ENCODE results near the gene KIRREL1. TPM values are rescaled to one million over a fixed set of nuclear protein-coding genes. Genes with fewer than 3 reads are reported as not detected.
A peak's percentile ranks its signal among the peaks of the same experiment; 100 is the strongest.

The KIRREL1 gene
- total RNA-seq, 1 donor: 174 TPM

DNA sequence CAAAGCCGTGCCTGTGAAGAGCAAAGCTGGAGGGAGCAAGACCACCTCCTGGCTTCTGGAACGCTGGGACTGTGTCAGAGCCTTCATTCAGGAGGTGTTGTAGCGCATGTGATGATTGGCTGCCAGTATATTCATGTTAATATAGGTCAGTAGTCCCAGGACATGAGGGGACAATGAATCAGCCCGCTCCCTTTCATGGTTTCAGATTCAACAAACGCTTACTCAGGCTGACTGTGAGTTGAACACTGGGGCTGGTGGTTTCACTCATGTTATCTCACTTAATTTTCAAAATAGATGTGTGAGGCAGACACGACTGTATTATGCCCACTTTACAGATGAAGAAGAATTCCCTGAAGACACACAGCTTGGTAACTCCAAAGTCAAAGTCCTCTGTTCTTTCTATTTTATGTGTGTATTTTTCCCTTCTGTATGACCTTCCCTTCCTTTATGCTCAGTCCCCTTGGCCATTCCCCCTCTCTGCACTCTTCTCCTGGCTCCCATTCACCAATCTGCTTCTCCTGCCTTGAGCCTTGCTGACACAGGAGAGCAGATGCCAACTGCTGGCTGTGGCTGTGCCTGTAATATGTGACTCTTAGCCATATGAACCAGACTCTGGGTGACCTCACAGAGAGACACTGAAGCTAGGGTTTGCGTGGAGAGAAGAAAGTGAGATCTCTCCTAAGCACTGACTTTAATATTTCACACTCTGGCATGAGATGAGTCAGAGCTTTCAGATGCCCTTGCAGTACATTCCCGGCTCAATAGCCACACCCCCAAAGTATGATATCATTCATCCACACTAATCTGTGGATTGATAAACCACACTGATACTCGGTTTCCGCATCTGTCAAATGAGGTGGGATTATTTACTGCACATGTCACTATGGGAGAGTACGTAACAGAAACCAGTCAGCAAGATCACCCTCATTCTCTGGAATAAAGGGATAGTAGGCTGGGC lies 31.4 kb upstream of the KIRREL1 start:
- peaks cover 12% of the 10 kb centered on the region for H3K4me1 ChIP-seq (ENCODE audit: insufficient read depth, low read length)
- TF ChIP-seq CTCF (IDR thresholded peaks at IDR 0.05; ENCODE audit: extremely low read depth, low read depth, low read length): no peak
- no peaks in the 10 kb centered on the region for H4K20me1 ChIP-seq (ENCODE audit: insufficient read depth, low read length)
- peaks cover 28% of the 10 kb centered on the region for H3K27me3 ChIP-seq (ENCODE audit: insufficient read depth, low read length)
- no peaks in the 10 kb centered on the region for H3K36me3 ChIP-seq (ENCODE audit: insufficient read depth, low read length)
- no peaks in the 10 kb centered on the region for H3K9me3 ChIP-seq (ENCODE audit: low read depth, low read length)
- no peak overlapping the region for H2AFZ ChIP-seq (ENCODE audit: low read length)
- peak overlapping the region; percentile 27 for H3K4me2 ChIP-seq (ENCODE audit: insufficient read depth, low read length)
- peak; percentile 77 for DNase-seq (ENCODE audit: insufficient read length, low spot score, missing footprints)
- peak overlapping the region; percentile 6 for H3K27ac ChIP-seq (ENCODE audit: low read depth, low read length)
- H3K79me2 ChIP-seq (ENCODE audit: insufficient read depth, low read length): no peaks in the 10 kb centered on the region
- no peak overlapping the region for H3K4me3 ChIP-seq (ENCODE audit: insufficient read depth, low read length)

DNA sequence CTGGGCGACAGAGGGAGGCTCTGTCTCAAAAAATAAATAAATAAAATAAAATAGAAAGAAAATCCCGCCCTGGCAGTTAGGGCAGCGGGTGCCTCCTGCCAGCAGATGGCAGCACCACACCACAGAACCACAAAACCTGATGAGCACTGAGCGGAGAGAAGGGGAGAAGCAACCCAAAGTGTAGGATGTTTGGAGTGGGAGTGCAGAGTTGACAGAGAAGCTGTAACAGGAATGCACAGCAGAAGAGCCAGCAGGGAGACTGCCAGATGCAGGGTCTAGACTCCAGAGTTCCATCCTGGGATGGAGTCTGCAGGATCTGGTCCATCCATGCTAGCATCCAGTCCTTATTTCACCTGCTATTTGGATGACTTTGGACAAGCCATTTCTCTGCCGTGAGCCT lies 29.7 kb upstream of the KIRREL1 start:
- Histone ChIP-seq H3K4me1 (ENCODE audit: insufficient read depth, low read length) (peaks cover 21% of the 10 kb centered on the region), H2AFZ (ENCODE audit: low read length) (no peak overlapping the region), H3K4me2 (ENCODE audit: insufficient read depth, low read length) (no peak overlapping the region), H3K27ac (ENCODE audit: low read depth, low read length) (no peak overlapping the region), H4K20me1 (ENCODE audit: insufficient read depth, low read length) (no peaks in the 10 kb centered on the region), H3K27me3 (ENCODE audit: insufficient read depth, low read length) (peaks cover 13% of the 10 kb centered on the region), H3K36me3 (ENCODE audit: insufficient read depth, low read length) (no peaks in the 10 kb centered on the region), H3K79me2 (ENCODE audit: insufficient read depth, low read length) (no peaks in the 10 kb centered on the region), H3K9me3 (ENCODE audit: low read depth, low read length) (no peaks in the 10 kb centered on the region), H3K4me3 (ENCODE audit: insufficient read depth, low read length) (no peak overlapping the region)
- TF ChIP-seq CTCF (IDR thresholded peaks at IDR 0.05; ENCODE audit: extremely low read depth, low read depth, low read length): peak; percentile 88
- DNase-seq (ENCODE audit: insufficient read length, low spot score, missing footprints): no peak

- no peaks in the 10 kb centered on the region for H3K79me2 ChIP-seq (ENCODE audit: insufficient read depth, low read length)
- no peaks in the 10 kb centered on the region for H3K9me3 ChIP-seq (ENCODE audit: low read depth, low read length)
- peaks cover 36% of the 10 kb centered on the region for H3K4me1 ChIP-seq (ENCODE audit: insufficient read depth, low read length)
- H3K36me3 ChIP-seq (ENCODE audit: insufficient read depth, low read length): no peaks in the 10 kb centered on the region
- peaks cover under 1% of the 10 kb centered on the region for H3K27me3 ChIP-seq (ENCODE audit: insufficient read depth, low read length)
- no peak overlapping the region for H3K4me2 ChIP-seq (ENCODE audit: insufficient read depth, low read length)
- TF ChIP-seq CTCF (IDR thresholded peaks at IDR 0.05; ENCODE audit: extremely low read depth, low read depth, low read length): no peak
- no peak overlapping the region for H3K27ac ChIP-seq (ENCODE audit: low read depth, low read length)
- H3K4me3 ChIP-seq (ENCODE audit: insufficient read depth, low read length): no peak overlapping the region
- DNase-seq (ENCODE audit: insufficient read length, low spot score, missing footprints): no peak
- no peak overlapping the region for H2AFZ ChIP-seq (ENCODE audit: low read length)
- no peaks in the 10 kb centered on the region for H4K20me1 ChIP-seq (ENCODE audit: insufficient read depth, low read length)
Measured at GRCh38 chr1:157965584-157965983, 27.9 kb upstream of the KIRREL1 start.

DNA sequence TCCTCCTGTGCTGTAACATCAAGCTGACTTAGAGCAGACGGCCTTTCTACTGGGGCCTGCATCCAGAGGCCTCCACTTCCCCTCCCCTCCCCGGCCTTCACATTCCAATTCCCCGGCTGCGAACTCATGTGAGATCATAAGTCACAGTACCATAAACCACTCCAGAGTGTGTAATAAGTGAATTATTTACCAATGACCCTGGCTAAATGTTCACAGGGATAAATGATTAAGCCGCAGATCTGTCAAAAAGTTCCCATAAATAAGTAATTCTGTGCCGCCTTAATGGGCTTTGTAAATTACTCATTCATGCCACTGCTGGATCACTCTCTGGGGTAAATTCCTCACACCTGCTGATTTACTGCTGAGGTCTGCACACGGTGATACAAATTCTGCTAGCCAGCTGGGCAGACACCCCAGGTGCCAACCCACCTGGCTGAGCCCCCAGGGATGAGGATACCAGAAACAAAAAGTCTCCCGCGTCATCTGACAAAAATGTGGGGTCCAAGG lies 27.4 kb upstream of the KIRREL1 start:
- Histone ChIP-seq H2AFZ (ENCODE audit: low read length) (no peak overlapping the region), H3K4me2 (ENCODE audit: insufficient read depth, low read length) (no peak overlapping the region), H4K20me1 (ENCODE audit: insufficient read depth, low read length) (no peaks in the 10 kb centered on the region), H3K4me3 (ENCODE audit: insufficient read depth, low read length) (no peak overlapping the region), H3K27ac (ENCODE audit: low read depth, low read length) (no peak overlapping the region), H3K36me3 (ENCODE audit: insufficient read depth, low read length) (no peaks in the 10 kb centered on the region), H3K79me2 (ENCODE audit: insufficient read depth, low read length) (no peaks in the 10 kb centered on the region), H3K9me3 (ENCODE audit: low read depth, low read length) (no peaks in the 10 kb centered on the region), H3K27me3 (ENCODE audit: insufficient read depth, low read length) (no peaks in the 10 kb centered on the region), H3K4me1 (ENCODE audit: insufficient read depth, low read length) (peaks cover 37% of the 10 kb centered on the region)
- TF ChIP-seq CTCF (IDR thresholded peaks at IDR 0.05; ENCODE audit: extremely low read depth, low read depth, low read length): no peak
- DNase-seq (ENCODE audit: insufficient read length, low spot score, missing footprints): no peak
